ENCODE results near the gene CD44. TPM values are rescaled to one million over a fixed set of nuclear protein-coding genes. Genes with fewer than 3 reads are reported as not detected.
A peak's percentile ranks its signal among the peaks of the same experiment; 100 is the strongest.

CD44 gene
- total and polyA plus RNA-seq, 2 donors (not counting 1 experiment from before 2014, with no cell fraction given), result 660 to 980 TPM

DNA sequence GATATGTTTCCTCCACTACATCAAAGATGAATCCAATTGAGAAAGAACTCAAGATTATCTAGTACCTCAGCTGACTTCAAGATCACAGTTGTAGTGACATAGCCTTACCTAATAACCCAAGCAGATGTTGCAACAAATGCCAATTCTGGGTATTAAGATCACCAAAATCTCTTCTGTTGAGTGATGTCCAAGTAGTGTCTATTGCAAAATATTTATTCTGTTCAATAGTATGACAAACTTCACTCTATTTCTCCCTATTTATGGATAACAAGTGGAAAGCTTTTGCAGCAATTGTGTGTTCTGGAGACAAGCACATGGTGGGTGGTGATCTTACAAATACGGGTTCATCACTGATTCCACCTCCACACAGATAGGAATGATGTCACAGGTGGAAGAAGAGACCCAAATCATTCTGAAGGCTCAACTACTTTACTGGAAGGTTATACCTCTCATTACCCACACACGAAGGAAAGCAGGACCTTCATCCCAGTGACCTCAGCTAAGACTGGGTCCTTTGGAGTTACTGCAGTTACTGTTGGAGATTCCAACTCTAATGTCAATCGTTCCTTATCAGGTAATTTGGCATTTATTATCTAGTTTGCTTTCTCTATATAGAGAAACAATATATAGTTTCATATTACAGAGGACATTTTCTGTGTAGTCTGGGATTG is 72.0 kb downstream of the CD44 start:
- DNase-seq (ENCODE audit: low read depth in 2 of 2), result no peak
- H3K4me3 ChIP-seq (replicated peaks in 1 of 4; ENCODE audit: control extremely low read depth in 1 of 4, insufficient read depth in 1 of 4, low read depth in 3 of 4, low read length in 4 of 4), result no peak overlapping the region
- H3K36me3 ChIP-seq (ENCODE audit: control insufficient read depth, insufficient read depth, low read length), result peaks cover 20% of the 10 kb centered on the region
- H4K20me1 ChIP-seq (ENCODE audit: control insufficient read depth, extremely low read depth, insufficient read depth, low read length), result no peaks in the 10 kb centered on the region
- peaks cover 17% of the 10 kb centered on the region for H3K4me1 ChIP-seq (ENCODE audit: control insufficient read depth, extremely low read depth, insufficient read depth, low read length)
- H3K79me2 ChIP-seq (ENCODE audit: control insufficient read depth, insufficient read depth, low read length), result peaks cover 26% of the 10 kb centered on the region
- TF ChIP-seq CTCF (conservative IDR thresholded peaks at IDR 0.05 in 1 of 2, IDR thresholded peaks at IDR 0.05 in 1 of 2; ENCODE audit: low read depth in 1 of 2, low read length in 2 of 2), result no peak
- TF ChIP-seq EZH2 (IDR thresholded peaks at IDR 0.05; ENCODE audit: low read length, missing control alignments), result no peak
- H3K4me2 ChIP-seq (ENCODE audit: extremely low read depth, insufficient read depth, low read length), result no peak overlapping the region
- no peak overlapping the region for H2AFZ ChIP-seq (ENCODE audit: low read length)
- no peaks in the 10 kb centered on the region for H3K9me3 ChIP-seq (ENCODE audit: control insufficient read depth, insufficient read depth, low read depth, low read length)
- H3K27ac ChIP-seq (ENCODE audit: insufficient read depth, low read length), result no peak overlapping the region
- no peak overlapping the region for H3K9ac ChIP-seq (ENCODE audit: insufficient read depth, low read length)
- no peaks in the 10 kb centered on the region for H3K27me3 ChIP-seq (ENCODE audit: control insufficient read depth, insufficient read depth, low read length)

DNA sequence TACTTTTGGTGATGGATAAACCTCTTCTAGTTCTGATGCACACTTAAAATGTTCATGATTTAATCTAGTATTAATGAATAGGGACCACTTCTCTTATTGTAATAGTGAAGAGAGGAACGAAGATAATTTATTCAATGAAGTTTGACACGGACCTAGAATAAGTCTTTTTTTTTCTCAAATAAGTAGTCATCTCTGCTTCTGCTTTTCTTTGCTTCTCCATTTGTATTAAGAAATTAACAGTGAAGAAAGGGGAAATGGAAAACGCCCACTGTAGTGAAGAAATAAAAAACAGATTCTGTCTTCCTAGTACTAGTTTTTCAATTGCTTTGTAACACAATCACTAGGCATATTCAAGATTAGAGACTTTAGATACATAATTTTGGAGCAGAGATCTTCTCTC is 73.0 kb downstream of the CD44 start:
- Histone ChIP-seq H3K36me3 (ENCODE audit: control insufficient read depth, insufficient read depth, low read length) (peaks cover 24% of the 10 kb centered on the region), H3K27ac (ENCODE audit: insufficient read depth, low read length) (peak overlapping the region; percentile 64), H3K4me3 (replicated peaks in 1 of 4; ENCODE audit: control extremely low read depth in 1 of 4, insufficient read depth in 1 of 4, low read depth in 3 of 4, low read length in 4 of 4) (no peak overlapping the region), H3K9me3 (ENCODE audit: control insufficient read depth, insufficient read depth, low read depth, low read length) (no peaks in the 10 kb centered on the region), H3K9ac (ENCODE audit: insufficient read depth, low read length) (no peak overlapping the region), H2AFZ (ENCODE audit: low read length) (no peak overlapping the region), H3K4me1 (ENCODE audit: control insufficient read depth, extremely low read depth, insufficient read depth, low read length) (peaks cover 26% of the 10 kb centered on the region), H3K27me3 (ENCODE audit: control insufficient read depth, insufficient read depth, low read length) (no peaks in the 10 kb centered on the region), H4K20me1 (ENCODE audit: control insufficient read depth, extremely low read depth, insufficient read depth, low read length) (no peaks in the 10 kb centered on the region), H3K4me2 (ENCODE audit: extremely low read depth, insufficient read depth, low read length) (no peak overlapping the region), H3K79me2 (ENCODE audit: control insufficient read depth, insufficient read depth, low read length) (peaks cover 31% of the 10 kb centered on the region)
- DNase-seq (ENCODE audit: low read depth in 2 of 2), result no peak
- TF ChIP-seq EZH2 (IDR thresholded peaks at IDR 0.05; ENCODE audit: low read length, missing control alignments), result no peak
- no peak for TF ChIP-seq CTCF (conservative IDR thresholded peaks at IDR 0.05 in 1 of 2, IDR thresholded peaks at IDR 0.05 in 1 of 2; ENCODE audit: low read depth in 1 of 2, low read length in 2 of 2)

GRCh38 chr11:35214226-35214770 is 75.3 kb downstream of the CD44 start:
- peak overlapping the region; percentile 85 for H3K27ac ChIP-seq (ENCODE audit: insufficient read depth, low read length)
- peak overlapping the region; percentile 2 for H3K4me2 ChIP-seq (ENCODE audit: extremely low read depth, insufficient read depth, low read length)
- H3K9me3 ChIP-seq (ENCODE audit: control insufficient read depth, insufficient read depth, low read depth, low read length), result no peaks in the 10 kb centered on the region
- no peak overlapping the region for H2AFZ ChIP-seq (ENCODE audit: low read length)
- no peak overlapping the region for H3K4me3 ChIP-seq (replicated peaks in 1 of 4; ENCODE audit: control extremely low read depth in 1 of 4, insufficient read depth in 1 of 4, low read depth in 3 of 4, low read length in 4 of 4)
- no peaks in the 10 kb centered on the region for H3K27me3 ChIP-seq (ENCODE audit: control insufficient read depth, insufficient read depth, low read length)
- DNase-seq (ENCODE audit: low read depth in 2 of 2), result peak in 1 of 2 donors; percentile 17
- peaks cover 24% of the 10 kb centered on the region for H3K79me2 ChIP-seq (ENCODE audit: control insufficient read depth, insufficient read depth, low read length)
- TF ChIP-seq CTCF (conservative IDR thresholded peaks at IDR 0.05 in 1 of 2, IDR thresholded peaks at IDR 0.05 in 1 of 2; ENCODE audit: low read depth in 1 of 2, low read length in 2 of 2), result no peak
- TF ChIP-seq EZH2 (IDR thresholded peaks at IDR 0.05; ENCODE audit: low read length, missing control alignments), result no peak
- H3K9ac ChIP-seq (ENCODE audit: insufficient read depth, low read length), result no peak overlapping the region
- peaks cover 37% of the 10 kb centered on the region for H3K4me1 ChIP-seq (ENCODE audit: control insufficient read depth, extremely low read depth, insufficient read depth, low read length)
- H4K20me1 ChIP-seq (ENCODE audit: control insufficient read depth, extremely low read depth, insufficient read depth, low read length), result no peaks in the 10 kb centered on the region
- peaks cover 21% of the 10 kb centered on the region for H3K36me3 ChIP-seq (ENCODE audit: control insufficient read depth, insufficient read depth, low read length)
